D721Med (cell line): ENCODE data around the gene CASP3.

Experiments
- DNase-seq: peaks from one replicate; pipeline ENCODE4 v3.0.0; 2011; ENCODE audit warnings: low spot score; ENCODE audit not compliant: insufficient read length
- FAIRE-seq: peaks from 2 replicates; lab custom pipeline; 2011; peaks lifted over from hg19 to GRCh38; lab: Jason Lieb, UNC
- CTCF ChIP-seq: IDR thresholded peaks from 2 replicates; pipeline ENCODE4 v1.5.1; 2012; ENCODE audit warnings: mild to moderate bottlenecking, control low read depth; ENCODE audit not compliant: insufficient read depth; ENCODE audit errors: missing control alignments

CASP3 gene

GRCh38 chr4:184591070-184591677 lies 58.1 kb downstream of the CASP3 start:
- DNase-seq (no peak), FAIRE-seq (no peak)
- TF ChIP-seq CTCF = no peak

GRCh38 chr4:184590196-184590595 lies 59.1 kb downstream of the CASP3 start:
- no peak for TF ChIP-seq CTCF
- no peak for DNase-seq
- no peak for FAIRE-seq

- no peak for DNase-seq
- no peak for TF ChIP-seq CTCF
- no peak for FAIRE-seq
Observed at GRCh38 chr4:184588893-184589292, 60.4 kb downstream of the CASP3 start.

- no peak for FAIRE-seq
- DNase-seq = no peak
- no peak for TF ChIP-seq CTCF
Observed at GRCh38 chr4:184587701-184588100, 61.5 kb downstream of the CASP3 start.

- TF ChIP-seq CTCF = no peak
- DNase-seq (no peak), FAIRE-seq (no peak)
Observed at GRCh38 chr4:184587221-184587620, 62.0 kb downstream of the CASP3 start.

- no peak for TF ChIP-seq CTCF
- FAIRE-seq (no peak), DNase-seq (no peak)
Observed at GRCh38 chr4:184583738-184584502, 65.3 kb downstream of the CASP3 start.
